Testis (tissue), 2 donors: ENCODE results near the gene RIMS1.

Experiments used
- POLR2A ChIP-seq: fragments of 450-650 bp; IDR thresholded peaks from one replicate; pipeline ENCODE4 v1.6.1; 2017; ENCODE audit warnings: antibody characterized with exemption, mild to moderate bottlenecking, moderate library complexity
- TF ChIP-seq, protein P1 (sequence below), 3 experiments: fragments of 450-650 bp in 2 of 3; fragments of 200-600 bp in 1 of 3; sonication (generic) in 1 of 3; IDR thresholded peaks; one replicate each; pipeline ENCODE4 v1.5.1; 2016 to 2019; ENCODE audit warnings: antibody characterized with exemption in 3 of 3, mild to moderate bottlenecking in 2 of 3, moderate library complexity in 1 of 3

DNA sequence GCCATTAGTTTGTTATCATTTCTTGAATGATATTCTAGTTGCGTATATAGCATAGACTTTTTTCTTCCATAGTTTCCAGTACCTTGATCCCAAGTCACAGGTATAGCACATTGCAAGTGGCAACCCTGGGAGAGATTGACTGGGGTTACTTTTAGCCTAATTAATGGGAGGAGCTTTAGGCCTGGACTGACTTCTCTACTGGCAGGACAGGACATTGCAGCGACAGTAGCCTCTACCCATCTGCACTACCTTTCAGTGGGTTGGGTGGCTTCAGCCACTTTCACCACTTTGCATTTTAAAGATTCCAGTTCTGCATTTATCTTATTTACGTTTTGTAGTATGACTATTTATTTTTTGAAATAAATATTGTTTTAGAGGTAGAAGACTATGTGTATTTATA lies 320.3 kb downstream of the RIMS1 start:
- TF ChIP-seq, protein P1, sequence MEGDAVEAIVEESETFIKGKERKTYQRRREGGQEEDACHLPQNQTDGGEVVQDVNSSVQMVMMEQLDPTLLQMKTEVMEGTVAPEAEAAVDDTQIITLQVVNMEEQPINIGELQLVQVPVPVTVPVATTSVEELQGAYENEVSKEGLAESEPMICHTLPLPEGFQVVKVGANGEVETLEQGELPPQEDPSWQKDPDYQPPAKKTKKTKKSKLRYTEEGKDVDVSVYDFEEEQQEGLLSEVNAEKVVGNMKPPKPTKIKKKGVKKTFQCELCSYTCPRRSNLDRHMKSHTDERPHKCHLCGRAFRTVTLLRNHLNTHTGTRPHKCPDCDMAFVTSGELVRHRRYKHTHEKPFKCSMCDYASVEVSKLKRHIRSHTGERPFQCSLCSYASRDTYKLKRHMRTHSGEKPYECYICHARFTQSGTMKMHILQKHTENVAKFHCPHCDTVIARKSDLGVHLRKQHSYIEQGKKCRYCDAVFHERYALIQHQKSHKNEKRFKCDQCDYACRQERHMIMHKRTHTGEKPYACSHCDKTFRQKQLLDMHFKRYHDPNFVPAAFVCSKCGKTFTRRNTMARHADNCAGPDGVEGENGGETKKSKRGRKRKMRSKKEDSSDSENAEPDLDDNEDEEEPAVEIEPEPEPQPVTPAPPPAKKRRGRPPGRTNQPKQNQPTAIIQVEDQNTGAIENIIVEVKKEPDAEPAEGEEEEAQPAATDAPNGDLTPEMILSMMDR (IDR thresholded peaks at IDR 0.05) = no peak
- no peak for TF ChIP-seq POLR2A
